ENCODE data around the gene CLDN9. TPM values are rescaled to one million over a fixed set of nuclear protein-coding genes. Genes with fewer than 3 reads are reported as not detected.

The CLDN9 gene
- total RNA-seq, 1 donor from 2014 or later: 0.39 TPM

GRCh38 chr16:3056336-3057180 is 43.8 kb downstream of the CLDN9 start:
- no peak for DNase-seq

- no peak for DNase-seq
Observed at GRCh38 chr16:3057181-3058138, 44.7 kb downstream of the CLDN9 start.

- DNase-seq: no peak
Observed at GRCh38 chr16:3058139-3059030, 45.7 kb downstream of the CLDN9 start.

GRCh38 chr16:3059041-3059722 is 46.5 kb downstream of the CLDN9 start:
- peak; percentile 69 for DNase-seq

GRCh38 chr16:3059723-3060242 is 47.1 kb downstream of the CLDN9 start:
- no peak for DNase-seq

GRCh38 chr16:3060339-3061127 is 47.8 kb downstream of the CLDN9 start:
- no peak for DNase-seq

- no peak for DNase-seq
Observed at GRCh38 chr16:3062553-3062952, 49.8 kb downstream of the CLDN9 start.

- no peak for DNase-seq
Observed at GRCh38 chr16:3063625-3064386, 51.1 kb downstream of the CLDN9 start.

Small RNAs within 50 kb of the gene (small RNA-seq; reads per million reads assigned to genes)
- not detected for gene LINC00514 (ENCODE audit: low replicate concordance)

Other genes with a start within 250 kb of the CLDN9 start
- 109 TPM for gene ELOB, start 235.6 kb upstream of the CLDN9 start, total RNA-seq
- gene PRSS33, start 225.4 kb upstream of the CLDN9 start, total RNA-seq: not detected
- gene PRSS41, start 214.5 kb upstream of the CLDN9 start, total RNA-seq: not detected
- not detected for gene PRSS21, start 195.7 kb upstream of the CLDN9 start, total RNA-seq
- 2.6 TPM for gene ZG16B, start 182.6 kb upstream of the CLDN9 start, total RNA-seq
- gene PRSS22, start 154.8 kb upstream of the CLDN9 start, total RNA-seq: 4.6 TPM
- 17.4 TPM for gene FLYWCH2, start 129.7 kb upstream of the CLDN9 start, total RNA-seq
- 10.9 TPM for gene FLYWCH1, start 101.0 kb upstream of the CLDN9 start, total RNA-seq
- 18.8 TPM for gene KREMEN2, start 48.6 kb upstream of the CLDN9 start, total RNA-seq
- 7.0 TPM for gene PAQR4, start 43.6 kb upstream of the CLDN9 start, total RNA-seq
- gene PKMYT1, start 32.5 kb upstream of the CLDN9 start, total RNA-seq: 3.6 TPM
- 0.59 TPM for gene CLDN6, start 5.3 kb downstream of the CLDN9 start, total RNA-seq
- 41.0 TPM for gene TNFRSF12A, start 7.4 kb downstream of the CLDN9 start, total RNA-seq
- 15.4 TPM for gene HCFC1R1, start 11.0 kb downstream of the CLDN9 start, total RNA-seq
- 13.7 TPM for gene THOC6, start 11.1 kb downstream of the CLDN9 start, total RNA-seq
- gene BICDL2, start 24.0 kb downstream of the CLDN9 start, total RNA-seq: 10.9 TPM
- 0.99 TPM for gene MMP25, start 33.6 kb downstream of the CLDN9 start, total RNA-seq
- gene IL32, start 52.7 kb downstream of the CLDN9 start, total RNA-seq: 26.5 TPM
- gene ZSCAN10, start 86.4 kb downstream of the CLDN9 start, total RNA-seq: not detected
- 6.1 TPM for gene ZNF205, start 99.7 kb downstream of the CLDN9 start, total RNA-seq
- gene ZNF213, start 122.1 kb downstream of the CLDN9 start, total RNA-seq: 4.0 TPM
- not detected for gene OR1F1, start 175.3 kb downstream of the CLDN9 start, total RNA-seq
- gene ZNF200, start 222.2 kb downstream of the CLDN9 start, total RNA-seq: 5.6 TPM
- 1.8 TPM for gene MEFV, start 243.7 kb downstream of the CLDN9 start, total RNA-seq